ENCODE measurements around the gene SHROOM3.

GRCh38 chr4:76489686-76490161 is 54.7 kb downstream of the SHROOM3 start:
- TF ChIP-seq, protein P1, sequence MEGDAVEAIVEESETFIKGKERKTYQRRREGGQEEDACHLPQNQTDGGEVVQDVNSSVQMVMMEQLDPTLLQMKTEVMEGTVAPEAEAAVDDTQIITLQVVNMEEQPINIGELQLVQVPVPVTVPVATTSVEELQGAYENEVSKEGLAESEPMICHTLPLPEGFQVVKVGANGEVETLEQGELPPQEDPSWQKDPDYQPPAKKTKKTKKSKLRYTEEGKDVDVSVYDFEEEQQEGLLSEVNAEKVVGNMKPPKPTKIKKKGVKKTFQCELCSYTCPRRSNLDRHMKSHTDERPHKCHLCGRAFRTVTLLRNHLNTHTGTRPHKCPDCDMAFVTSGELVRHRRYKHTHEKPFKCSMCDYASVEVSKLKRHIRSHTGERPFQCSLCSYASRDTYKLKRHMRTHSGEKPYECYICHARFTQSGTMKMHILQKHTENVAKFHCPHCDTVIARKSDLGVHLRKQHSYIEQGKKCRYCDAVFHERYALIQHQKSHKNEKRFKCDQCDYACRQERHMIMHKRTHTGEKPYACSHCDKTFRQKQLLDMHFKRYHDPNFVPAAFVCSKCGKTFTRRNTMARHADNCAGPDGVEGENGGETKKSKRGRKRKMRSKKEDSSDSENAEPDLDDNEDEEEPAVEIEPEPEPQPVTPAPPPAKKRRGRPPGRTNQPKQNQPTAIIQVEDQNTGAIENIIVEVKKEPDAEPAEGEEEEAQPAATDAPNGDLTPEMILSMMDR (IDR thresholded peaks at IDR 0.05): no peak
- no peak for TF ChIP-seq EZH2 (IDR thresholded peaks at IDR 0.05; ENCODE audit: borderline replicate concordance, insufficient read depth, low read depth, low read length, poor library complexity, severe bottlenecking)
